ENCODE data around the gene ASB11.

The ASB11 gene

DNA sequence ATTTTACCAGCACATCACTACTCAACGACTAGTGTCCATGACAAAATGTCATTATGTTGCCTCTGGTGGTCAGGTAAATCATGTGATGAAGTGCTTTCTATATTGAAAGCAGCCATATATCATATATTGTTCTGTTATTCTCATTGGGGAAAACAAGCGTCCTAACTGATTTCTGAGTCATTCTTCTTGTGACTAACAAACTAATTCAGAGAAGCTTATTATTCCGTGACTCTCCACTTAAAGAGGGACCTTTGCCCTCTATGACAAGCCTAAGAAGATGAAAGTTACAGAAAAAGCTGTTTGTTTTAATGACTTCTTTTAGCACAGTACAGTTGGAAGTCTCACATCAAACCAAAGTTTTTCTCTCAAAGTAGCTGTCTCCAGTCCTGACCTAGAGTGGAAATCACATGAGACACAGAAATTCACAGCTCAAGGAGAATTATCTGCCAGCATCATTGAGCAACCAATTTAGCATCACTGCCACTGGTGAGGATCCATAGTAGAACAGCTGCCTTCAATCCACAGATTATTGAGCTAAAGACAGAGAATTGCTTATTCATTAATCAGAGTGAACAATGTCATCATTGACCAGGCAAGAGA, 81.9 kb downstream of the ASB11 start:
- no peak for DNase-seq (ENCODE audit: low spot score)
- TF ChIP-seq, protein P1, sequence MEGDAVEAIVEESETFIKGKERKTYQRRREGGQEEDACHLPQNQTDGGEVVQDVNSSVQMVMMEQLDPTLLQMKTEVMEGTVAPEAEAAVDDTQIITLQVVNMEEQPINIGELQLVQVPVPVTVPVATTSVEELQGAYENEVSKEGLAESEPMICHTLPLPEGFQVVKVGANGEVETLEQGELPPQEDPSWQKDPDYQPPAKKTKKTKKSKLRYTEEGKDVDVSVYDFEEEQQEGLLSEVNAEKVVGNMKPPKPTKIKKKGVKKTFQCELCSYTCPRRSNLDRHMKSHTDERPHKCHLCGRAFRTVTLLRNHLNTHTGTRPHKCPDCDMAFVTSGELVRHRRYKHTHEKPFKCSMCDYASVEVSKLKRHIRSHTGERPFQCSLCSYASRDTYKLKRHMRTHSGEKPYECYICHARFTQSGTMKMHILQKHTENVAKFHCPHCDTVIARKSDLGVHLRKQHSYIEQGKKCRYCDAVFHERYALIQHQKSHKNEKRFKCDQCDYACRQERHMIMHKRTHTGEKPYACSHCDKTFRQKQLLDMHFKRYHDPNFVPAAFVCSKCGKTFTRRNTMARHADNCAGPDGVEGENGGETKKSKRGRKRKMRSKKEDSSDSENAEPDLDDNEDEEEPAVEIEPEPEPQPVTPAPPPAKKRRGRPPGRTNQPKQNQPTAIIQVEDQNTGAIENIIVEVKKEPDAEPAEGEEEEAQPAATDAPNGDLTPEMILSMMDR (IDR thresholded peaks at IDR 0.05; ENCODE audit: extremely low read depth, insufficient read depth, missing control alignments), result no peak
- in situ Hi-C loops (cut with MboI; ENCODE audit: low pct_unique_long_range_greater_than_20kb, low sequenced_read_pairs, unreplicated experiment), result no loop called here
